Measurements from ENCODE around the gene STK4.

STK4 gene

GRCh38 chr20:45070932-45071632 lies 104.8 kb downstream of the STK4 start:
- Histone ChIP-seq H3K4me3 (ENCODE audit: low read depth in 1 of 2, low read length in 1 of 2) (no peak overlapping the region), H3K36me3 (peaks cover 73% of the 10 kb centered on the region), H3K4me1 (ENCODE audit: control insufficient read depth in 1 of 2, insufficient read depth in 1 of 2, low read depth in 1 of 2, low read length in 1 of 2) (peaks cover 4 to 6% of the 10 kb centered on the region in 2 experiments), H3K9me3 (no peaks in the 10 kb centered on the region), H3K27ac (no peak overlapping the region), H3K27me3 (no peaks in the 10 kb centered on the region)
- TF ChIP-seq CTCF (IDR thresholded peaks at IDR 0.05), result no peak

GRCh38 chr20:45072066-45072465 lies 105.8 kb downstream of the STK4 start:
- Histone ChIP-seq H3K4me3 (ENCODE audit: low read depth in 1 of 2, low read length in 1 of 2) (no peak overlapping the region), H3K36me3 (peaks cover 77% of the 10 kb centered on the region), H3K27me3 (no peaks in the 10 kb centered on the region), H3K27ac (no peak overlapping the region), H3K9me3 (no peaks in the 10 kb centered on the region), H3K4me1 (ENCODE audit: control insufficient read depth in 1 of 2, insufficient read depth in 1 of 2, low read depth in 1 of 2, low read length in 1 of 2) (peaks cover 4 to 5% of the 10 kb centered on the region in 2 experiments)
- TF ChIP-seq CTCF (IDR thresholded peaks at IDR 0.05), result no peak

- Histone ChIP-seq H3K27ac (no peak overlapping the region), H3K27me3 (no peaks in the 10 kb centered on the region), H3K4me3 (ENCODE audit: low read depth in 1 of 2, low read length in 1 of 2) (no peak overlapping the region), H3K9me3 (no peaks in the 10 kb centered on the region), H3K4me1 (ENCODE audit: control insufficient read depth in 1 of 2, insufficient read depth in 1 of 2, low read depth in 1 of 2, low read length in 1 of 2) (peaks cover 4 to 5% of the 10 kb centered on the region in 2 experiments), H3K36me3 (peaks cover 77% of the 10 kb centered on the region)
- no peak for TF ChIP-seq CTCF (IDR thresholded peaks at IDR 0.05)
These were observed 106.9 kb downstream of the STK4 start for GRCh38 chr20:45073221-45073620.

- Histone ChIP-seq H3K9me3 (no peaks in the 10 kb centered on the region), H3K36me3 (peaks cover 100% of the 10 kb centered on the region), H3K4me1 (ENCODE audit: control insufficient read depth in 1 of 2, insufficient read depth in 1 of 2, low read depth in 1 of 2, low read length in 1 of 2) (no peaks in the 10 kb centered on the region), H3K4me3 (ENCODE audit: low read depth in 1 of 2, low read length in 1 of 2) (no peak overlapping the region), H3K27ac (no peak overlapping the region), H3K27me3 (no peaks in the 10 kb centered on the region)
- no peak for TF ChIP-seq CTCF (IDR thresholded peaks at IDR 0.05)
These were observed 111.2 kb downstream of the STK4 start for GRCh38 chr20:45077559-45077958.

GRCh38 chr20:45080867-45081624 lies 114.7 kb downstream of the STK4 start:
- Histone ChIP-seq H3K9me3 (no peaks in the 10 kb centered on the region), H3K4me3 (ENCODE audit: low read depth in 1 of 2, low read length in 1 of 2) (no peak overlapping the region), H3K27me3 (no peaks in the 10 kb centered on the region), H3K36me3 (peaks cover 99% of the 10 kb centered on the region), H3K4me1 (ENCODE audit: control insufficient read depth in 1 of 2, insufficient read depth in 1 of 2, low read depth in 1 of 2, low read length in 1 of 2) (no peaks in the 10 kb centered on the region), H3K27ac (no peak overlapping the region)
- no peak for TF ChIP-seq CTCF (IDR thresholded peaks at IDR 0.05)

Data from neutrophil (primary cell).